HL-60/S4 treated with phorbol 12-myristate 13-acetate at 8.2 ng/mL for 4 days and 3 days (cell line): ENCODE results near the gene RECQL5.

Source experiments
- in situ Hi-C: fragments of 300-500 bp; cut with MboI; formaldehyde crosslinking; loops from 2 replicates; pipeline ENCODE4 v1.15.0; 2022; ENCODE audit warnings: low sequenced_read_pairs

Gene RECQL5

GRCh38 chr17:75619506-75620431, 47.2 kb downstream of the RECQL5 start:
- in situ Hi-C loops: no loop called here

DNA sequence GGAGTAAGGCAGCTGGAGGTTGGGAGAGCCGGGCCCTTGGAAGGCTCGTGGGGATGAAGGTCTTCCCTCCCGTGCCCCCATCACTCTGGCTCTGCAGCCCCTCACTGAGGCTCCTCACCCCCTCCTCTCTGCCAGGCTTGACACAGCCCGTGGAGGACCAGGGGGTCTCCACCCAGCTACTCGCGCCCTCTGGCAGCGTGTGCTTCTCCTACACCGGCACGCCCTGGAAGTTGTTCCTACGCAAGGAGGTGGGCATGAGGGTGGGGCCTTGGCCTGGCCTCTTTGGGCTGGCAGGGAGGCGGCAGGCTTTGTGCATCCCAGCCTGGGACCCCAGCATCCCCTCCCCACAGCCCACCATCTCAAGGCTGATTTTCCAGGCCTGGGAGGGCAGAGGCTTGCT, 49.3 kb downstream of the RECQL5 start:
- in situ Hi-C loops: no loop called here

GRCh38 chr17:75617218-75617617, 49.7 kb downstream of the RECQL5 start:
- in situ Hi-C loops: no loop called here

- in situ Hi-C loops: no loop called here
Observed at GRCh38 chr17:75616521-75617122, 50.3 kb downstream of the RECQL5 start.

DNA sequence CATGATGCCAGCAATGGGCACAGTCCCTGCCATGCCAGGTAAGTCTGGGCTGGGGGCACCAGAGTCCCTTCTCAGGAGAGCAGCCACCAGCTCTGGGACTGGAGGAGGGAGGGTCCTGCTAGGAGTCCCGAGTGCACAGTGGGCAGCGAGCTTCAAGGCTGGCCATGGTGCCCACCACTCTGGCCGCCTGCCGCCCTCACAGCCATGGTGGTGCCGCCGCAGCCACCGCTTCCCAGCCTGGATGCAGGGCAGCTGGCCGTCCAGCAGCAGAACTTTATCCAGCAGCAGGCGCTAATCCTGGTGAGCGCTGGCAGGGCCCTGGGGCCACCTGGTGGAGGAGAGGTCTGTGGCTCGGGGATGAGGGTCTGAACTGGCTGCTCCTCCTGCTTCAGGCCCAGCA, 51.7 kb downstream of the RECQL5 start:
- in situ Hi-C loops: no loop called here

DNA sequence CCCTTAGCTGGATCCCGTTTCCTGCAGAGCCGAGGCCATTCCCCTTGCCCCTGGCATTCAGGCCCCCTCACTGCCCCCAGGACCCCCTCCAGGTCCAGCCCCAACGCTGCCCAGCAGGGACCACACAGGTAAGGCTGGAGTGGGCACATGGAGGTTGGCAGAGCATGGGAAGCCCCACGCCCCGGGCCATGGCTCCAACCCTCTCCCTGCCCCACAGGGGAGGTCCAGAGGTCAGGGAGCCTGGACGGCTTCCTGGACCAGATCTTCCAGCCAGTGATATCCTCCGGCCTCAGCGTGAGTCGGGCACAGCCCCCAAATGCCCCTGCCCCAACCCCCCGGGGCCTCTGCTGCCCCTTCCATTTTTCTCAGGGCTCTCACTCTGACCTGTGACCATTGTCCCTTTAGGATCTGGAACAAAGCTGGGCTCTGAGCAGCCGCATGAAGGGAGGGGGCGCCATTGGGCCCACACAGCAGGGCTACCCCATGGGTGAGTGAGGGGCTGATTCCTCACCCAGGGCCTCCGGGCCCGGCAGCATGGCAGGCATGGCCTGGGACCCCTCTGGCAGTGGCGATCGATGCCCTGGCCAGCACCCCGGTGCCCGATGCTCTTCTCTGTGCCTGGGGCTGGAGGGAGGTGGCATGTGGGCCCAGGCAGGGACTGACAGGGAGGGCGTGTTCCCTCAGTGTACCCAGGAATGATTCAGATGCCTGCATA, 52.2 kb downstream of the RECQL5 start:
- in situ Hi-C loops: no loop called here

- in situ Hi-C loops: no loop called here
Observed at GRCh38 chr17:75614006-75614405, 52.9 kb downstream of the RECQL5 start.

DNA sequence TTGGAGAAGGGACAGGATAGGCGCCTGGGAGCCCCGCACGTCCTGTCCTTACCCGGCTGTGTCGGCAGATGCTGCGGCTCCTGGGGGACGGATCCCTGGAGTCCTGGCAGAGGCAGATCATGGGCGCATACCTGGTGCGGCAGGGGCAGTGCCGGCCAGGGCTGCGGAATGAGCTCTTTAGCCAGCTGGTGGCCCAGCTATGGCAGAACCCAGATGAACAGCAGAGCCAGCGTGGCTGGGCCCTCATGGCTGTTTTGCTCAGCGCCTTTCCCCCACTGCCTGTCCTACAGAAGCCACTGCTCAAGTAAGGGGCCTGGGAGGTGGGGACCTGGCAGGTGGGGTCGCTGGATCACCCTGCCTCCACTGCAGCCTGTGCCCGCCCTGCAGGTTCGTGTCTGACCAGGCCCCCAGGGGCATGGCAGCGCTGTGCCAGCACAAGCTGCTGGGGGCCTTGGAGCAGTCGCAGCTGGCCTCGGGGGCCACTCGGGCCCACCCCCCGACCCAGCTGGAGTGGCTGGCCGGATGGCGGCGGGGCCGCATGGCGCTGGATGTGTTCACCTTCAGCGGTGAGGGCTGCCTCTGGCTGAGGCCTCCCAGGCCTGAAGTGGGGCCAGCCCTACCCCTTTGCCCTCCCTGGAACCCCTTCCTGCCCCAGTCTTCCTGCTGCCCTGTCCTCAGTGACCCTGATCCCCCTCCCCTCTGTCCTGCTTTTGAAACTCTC, 53.9 kb downstream of the RECQL5 start:
- in situ Hi-C loops: no loop called here

- in situ Hi-C loops: no loop called here
Observed at GRCh38 chr17:75611851-75612429, 55.0 kb downstream of the RECQL5 start.

- in situ Hi-C loops: no loop called here
Observed at GRCh38 chr17:75610103-75610984, 56.6 kb downstream of the RECQL5 start.

GRCh38 chr17:75607086-75607485, 59.9 kb downstream of the RECQL5 start:
- in situ Hi-C loops: no loop called here

GRCh38 chr17:75605790-75606189, 61.2 kb downstream of the RECQL5 start:
- in situ Hi-C loops: no loop called here

GRCh38 chr17:75604034-75604695, 62.8 kb downstream of the RECQL5 start:
- in situ Hi-C loops: no loop called here

- in situ Hi-C loops: no loop called here
Observed at GRCh38 chr17:75603123-75603522, 63.8 kb downstream of the RECQL5 start.

DNA sequence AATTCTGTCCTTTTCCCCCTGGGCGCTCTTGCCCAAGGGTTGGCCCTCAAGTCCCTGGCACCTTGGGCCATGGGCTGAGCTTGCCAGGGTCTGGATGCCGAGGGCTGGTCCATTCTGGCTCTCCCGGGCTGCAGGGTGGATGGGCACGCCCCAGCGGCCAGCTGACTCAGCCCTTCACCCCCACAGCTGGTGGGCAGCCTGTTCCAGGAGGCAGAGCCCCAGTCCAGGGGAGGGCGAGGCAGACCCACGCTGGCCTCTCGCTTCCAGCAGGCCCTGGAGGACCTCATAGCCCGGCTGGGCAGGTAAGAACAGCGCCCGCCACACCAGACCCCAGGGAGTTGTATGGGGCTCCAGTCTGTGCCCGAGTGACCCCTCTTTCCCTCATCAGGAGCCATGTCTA, 64.3 kb downstream of the RECQL5 start:
- in situ Hi-C loops: no loop called here

- in situ Hi-C loops: no loop called here
Observed at GRCh38 chr17:75601057-75601987, 65.6 kb downstream of the RECQL5 start.

GRCh38 chr17:75596320-75597087, 70.5 kb downstream of the RECQL5 start:
- in situ Hi-C loops: no loop called here
